ENCODE data around the gene TCF4.

TCF4 gene

GRCh38 chr18:55353391-55353790, 234.6 kb downstream of the TCF4 start:
- Histone ChIP-seq H2BK120ac (ENCODE audit: insufficient read depth, low read length, poor library complexity) (no peak overlapping the region), H2AFZ (ENCODE audit: insufficient read depth, low read length, poor library complexity) (no peak overlapping the region), H3K4ac (ENCODE audit: low read depth, low read length) (no peak overlapping the region), H2BK12ac (ENCODE audit: low read length) (no peak overlapping the region), H3K23ac (ENCODE audit: low read length) (no peak overlapping the region), H2AK5ac (ENCODE audit: low read length) (no peak overlapping the region), H4K12ac (ENCODE audit: low read depth, low read length) (no peak overlapping the region), H4K91ac (ENCODE audit: low read depth, low read length) (no peak overlapping the region), H3K36me3 (ENCODE audit: control insufficient read depth in 1 of 2, insufficient read depth in 2 of 2, low read length in 2 of 2) (peaks cover 2% of the 10 kb centered on the region in 2 experiments), H4K8ac (ENCODE audit: low read depth, low read length) (no peak overlapping the region), H3K79me1 (ENCODE audit: low read length) (no peaks in the 10 kb centered on the region), H3K9ac (ENCODE audit: low read length) (no peak overlapping the region), H3K79me2 (ENCODE audit: control insufficient read depth, insufficient read depth, low read length, poor library complexity) (no peaks in the 10 kb centered on the region), H3K4me3 (ENCODE audit: low read depth, low read length) (no peak overlapping the region), H3K18ac (ENCODE audit: low read length) (no peak overlapping the region), H3K4me1 (ENCODE audit: control insufficient read depth in 1 of 2, insufficient read depth in 2 of 2, low read length in 2 of 2) (no peaks in the 10 kb centered on the region), H3K14ac (ENCODE audit: low read length) (no peak overlapping the region), H3K27ac (ENCODE audit: low read depth, low read length) (no peak overlapping the region), H3K9me3 (ENCODE audit: insufficient read depth, low read depth, low read length) (no peaks in the 10 kb centered on the region), H2BK5ac (ENCODE audit: low read depth, low read length, poor library complexity) (no peak overlapping the region), H3K4me2 (ENCODE audit: low read length) (no peak overlapping the region), H3K27me3 (ENCODE audit: insufficient read depth, low read length) (no peaks in the 10 kb centered on the region)
- DNase-seq: no peak
- WGBS (ENCODE audit: extremely low coverage, insufficient coverage, insufficient read length): no CpG with 5 or more reads among the region's 3 CpGs

GRCh38 chr18:55351980-55352714, 235.8 kb downstream of the TCF4 start:
- WGBS (ENCODE audit: extremely low coverage, insufficient coverage, insufficient read length): no CpG with 5 or more reads among the region's 3 CpGs
- no peak overlapping the region for H3K9ac ChIP-seq (ENCODE audit: low read length)

GRCh38 chr18:55351241-55351691, 236.7 kb downstream of the TCF4 start:
- no peaks in the 10 kb centered on the region for H3K9me3 ChIP-seq (ENCODE audit: insufficient read depth, low read depth, low read length)
- no peak overlapping the region for H3K4me3 ChIP-seq (ENCODE audit: low read depth, low read length)
- H3K36me3 ChIP-seq (ENCODE audit: control insufficient read depth in 1 of 2, insufficient read depth in 2 of 2, low read length in 2 of 2): peaks cover 3% of the 10 kb centered on the region in 2 experiments
- no peak for DNase-seq
- WGBS (ENCODE audit: extremely low coverage, insufficient coverage, insufficient read length): no CpG with 5 or more reads among the region's 6 CpGs
- no peak overlapping the region for H4K91ac ChIP-seq (ENCODE audit: low read depth, low read length)
- H3K4me2 ChIP-seq (ENCODE audit: low read length): no peak overlapping the region
- no peak overlapping the region for H2BK5ac ChIP-seq (ENCODE audit: low read depth, low read length, poor library complexity)
- H3K9ac ChIP-seq (ENCODE audit: low read length): no peak overlapping the region
- H2AK5ac ChIP-seq (ENCODE audit: low read length): no peak overlapping the region
- no peak overlapping the region for H3K27ac ChIP-seq (ENCODE audit: low read depth, low read length)
- H3K79me1 ChIP-seq (ENCODE audit: low read length): no peaks in the 10 kb centered on the region
- H3K18ac ChIP-seq (ENCODE audit: low read length): no peak overlapping the region
- no peaks in the 10 kb centered on the region for H3K79me2 ChIP-seq (ENCODE audit: control insufficient read depth, insufficient read depth, low read length, poor library complexity)
- H3K4me1 ChIP-seq (ENCODE audit: control insufficient read depth in 1 of 2, insufficient read depth in 2 of 2, low read length in 2 of 2): no peaks in the 10 kb centered on the region
- H3K4ac ChIP-seq (ENCODE audit: low read depth, low read length): no peak overlapping the region
- no peak overlapping the region for H4K12ac ChIP-seq (ENCODE audit: low read depth, low read length)
- no peaks in the 10 kb centered on the region for H3K27me3 ChIP-seq (ENCODE audit: insufficient read depth, low read length)
- H2BK120ac ChIP-seq (ENCODE audit: insufficient read depth, low read length, poor library complexity): no peak overlapping the region
- no peak overlapping the region for H3K14ac ChIP-seq (ENCODE audit: low read length)
- H4K8ac ChIP-seq (ENCODE audit: low read depth, low read length): no peak overlapping the region
- no peak overlapping the region for H2BK12ac ChIP-seq (ENCODE audit: low read length)
- no peak overlapping the region for H3K23ac ChIP-seq (ENCODE audit: low read length)
- H2AFZ ChIP-seq (ENCODE audit: insufficient read depth, low read length, poor library complexity): no peak overlapping the region

More at GRCh38 chr18:55351980-55352714, 235.8 kb downstream of the TCF4 start:
- H3K27ac ChIP-seq (ENCODE audit: low read depth, low read length): no peak overlapping the region
- H3K27me3 ChIP-seq (ENCODE audit: insufficient read depth, low read length): no peaks in the 10 kb centered on the region
- H2BK120ac ChIP-seq (ENCODE audit: insufficient read depth, low read length, poor library complexity): no peak overlapping the region
- no peak overlapping the region for H2BK12ac ChIP-seq (ENCODE audit: low read length)
- H3K79me1 ChIP-seq (ENCODE audit: low read length): no peaks in the 10 kb centered on the region
- no peak for DNase-seq
- H2AFZ ChIP-seq (ENCODE audit: insufficient read depth, low read length, poor library complexity): no peak overlapping the region
- no peaks in the 10 kb centered on the region for H3K79me2 ChIP-seq (ENCODE audit: control insufficient read depth, insufficient read depth, low read length, poor library complexity)
- no peak overlapping the region for H2BK5ac ChIP-seq (ENCODE audit: low read depth, low read length, poor library complexity)
- no peak overlapping the region for H2AK5ac ChIP-seq (ENCODE audit: low read length)
- no peak overlapping the region for H3K14ac ChIP-seq (ENCODE audit: low read length)
- H3K4ac ChIP-seq (ENCODE audit: low read depth, low read length): no peak overlapping the region
- H3K36me3 ChIP-seq (ENCODE audit: control insufficient read depth in 1 of 2, insufficient read depth in 2 of 2, low read length in 2 of 2): peaks cover 3% of the 10 kb centered on the region in 2 experiments
- H3K4me3 ChIP-seq (ENCODE audit: low read depth, low read length): no peak overlapping the region
- H3K4me1 ChIP-seq (ENCODE audit: control insufficient read depth in 1 of 2, insufficient read depth in 2 of 2, low read length in 2 of 2): no peaks in the 10 kb centered on the region
- no peak overlapping the region for H4K8ac ChIP-seq (ENCODE audit: low read depth, low read length)
- H3K23ac ChIP-seq (ENCODE audit: low read length): no peak overlapping the region
- no peak overlapping the region for H4K91ac ChIP-seq (ENCODE audit: low read depth, low read length)
- H4K12ac ChIP-seq (ENCODE audit: low read depth, low read length): no peak overlapping the region
- H3K4me2 ChIP-seq (ENCODE audit: low read length): no peak overlapping the region
- no peak overlapping the region for H3K18ac ChIP-seq (ENCODE audit: low read length)
- H3K9me3 ChIP-seq (ENCODE audit: insufficient read depth, low read depth, low read length): no peaks in the 10 kb centered on the region

GRCh38 chr18:55349685-55350084, 238.3 kb downstream of the TCF4 start:
- Histone ChIP-seq H3K9me3 (ENCODE audit: insufficient read depth, low read depth, low read length) (no peaks in the 10 kb centered on the region), H3K4me1 (ENCODE audit: control insufficient read depth in 1 of 2, insufficient read depth in 2 of 2, low read length in 2 of 2) (no peaks in the 10 kb centered on the region), H3K9ac (ENCODE audit: low read length) (no peak overlapping the region), H2BK12ac (ENCODE audit: low read length) (no peak overlapping the region), H4K8ac (ENCODE audit: low read depth, low read length) (no peak overlapping the region), H2AFZ (ENCODE audit: insufficient read depth, low read length, poor library complexity) (no peak overlapping the region), H3K79me2 (ENCODE audit: control insufficient read depth, insufficient read depth, low read length, poor library complexity) (no peaks in the 10 kb centered on the region), H3K4me2 (ENCODE audit: low read length) (no peak overlapping the region), H4K91ac (ENCODE audit: low read depth, low read length) (no peak overlapping the region), H3K14ac (ENCODE audit: low read length) (no peak overlapping the region), H3K27ac (ENCODE audit: low read depth, low read length) (no peak overlapping the region), H3K4ac (ENCODE audit: low read depth, low read length) (no peak overlapping the region), H2BK5ac (ENCODE audit: low read depth, low read length, poor library complexity) (no peak overlapping the region), H3K18ac (ENCODE audit: low read length) (no peak overlapping the region), H2BK120ac (ENCODE audit: insufficient read depth, low read length, poor library complexity) (no peak overlapping the region), H3K36me3 (ENCODE audit: control insufficient read depth in 1 of 2, insufficient read depth in 2 of 2, low read length in 2 of 2) (peaks cover 3% of the 10 kb centered on the region in 2 experiments), H4K12ac (ENCODE audit: low read depth, low read length) (no peak overlapping the region), H2AK5ac (ENCODE audit: low read length) (no peak overlapping the region), H3K27me3 (ENCODE audit: insufficient read depth, low read length) (no peaks in the 10 kb centered on the region), H3K23ac (ENCODE audit: low read length) (no peak overlapping the region), H3K79me1 (ENCODE audit: low read length) (no peaks in the 10 kb centered on the region), H3K4me3 (ENCODE audit: low read depth, low read length) (no peak overlapping the region)
- WGBS (ENCODE audit: extremely low coverage, insufficient coverage, insufficient read length): 100% methylated on average over 1 of the region's 1 CpG
- no peak for DNase-seq

Measured in trophoblast cell (in vitro differentiated cells and primary cell).